Mucosa of rectum (tissue), 2 donors: ENCODE results near the gene ZNF786.
"Not testable (repeated sequence)": the region's sequence is repeated elsewhere in the genome, so short reads cannot be mapped to it uniquely, and the experiment has no call there.

ENCODE experiments used
- H3K27ac ChIP-seq, 2 donors: one replicate each; pipeline ENCODE4 v1.7.0; 2013; ENCODE audit warnings: inconsistent platforms in 2 of 2, low read depth in 2 of 2, low read length in 2 of 2
- H3K27me3 ChIP-seq, 2 donors: one replicate each; pipeline ENCODE4 v1.7.0; 2013; ENCODE audit warnings: low read length in 2 of 2; ENCODE audit not compliant: control insufficient read depth in 2 of 2, insufficient read depth in 2 of 2
- H3K36me3 ChIP-seq, 2 donors: one replicate each; pipeline ENCODE4 v1.7.0; 2013; ENCODE audit warnings: low read length in 2 of 2; ENCODE audit not compliant: control insufficient read depth in 2 of 2, insufficient read depth in 2 of 2
- H3K4me1 ChIP-seq, 2 donors: one replicate each; pipeline ENCODE4 v1.7.0; 2013; ENCODE audit warnings: low read length in 2 of 2, mild to moderate bottlenecking in 1 of 2; ENCODE audit not compliant: control insufficient read depth in 2 of 2, insufficient read depth in 2 of 2
- H3K4me3 ChIP-seq, 2 donors: one replicate each; pipeline ENCODE4 v1.7.0; 2013; ENCODE audit warnings: low read length in 2 of 2
- H3K9ac ChIP-seq, 2 donors: one replicate each; pipeline ENCODE4 v1.7.0; 2013; ENCODE audit warnings: low read length in 2 of 2, low read depth in 1 of 2, mild to moderate bottlenecking in 1 of 2
- H3K9me3 ChIP-seq, 2 donors: one replicate each; pipeline ENCODE4 v1.7.0; 2013; ENCODE audit warnings: low read length in 2 of 2; ENCODE audit not compliant: control insufficient read depth in 2 of 2
- donor health status: healthy.
- donor health status: Normal muscosa, but diverticular disease.

The ZNF786 gene

DNA sequence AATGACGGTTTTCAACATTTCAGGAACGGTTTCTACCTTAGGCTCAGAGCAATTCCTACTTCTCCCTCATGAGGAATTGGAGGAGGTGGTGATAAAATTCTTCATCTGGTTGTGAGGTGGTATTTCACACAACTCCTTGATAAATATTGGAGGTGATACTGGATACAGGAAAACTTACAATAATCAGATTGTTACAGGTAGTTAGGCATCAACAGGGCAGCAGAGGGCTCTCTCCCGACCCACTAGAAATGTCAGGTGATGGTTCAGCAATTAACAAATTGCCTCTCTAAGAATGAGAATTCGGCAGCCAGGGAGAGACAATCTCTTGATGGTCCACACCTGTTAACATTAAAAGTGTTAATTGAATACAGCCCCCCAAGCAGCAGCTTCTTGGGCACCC is 22.6 kb downstream of the ZNF786 start:
- Histone ChIP-seq H3K27ac (no peak overlapping the region), H3K4me3 (no peak overlapping the region), H3K9me3 (no peaks in the 10 kb centered on the region), H3K36me3 (peaks cover 16 to 24% of the 10 kb centered on the region in 2 donors), H3K27me3 (no peaks in the 10 kb centered on the region), H3K9ac (no peak overlapping the region), H3K4me1 (peaks cover 0 to 2% of the 10 kb centered on the region in 2 donors)

DNA sequence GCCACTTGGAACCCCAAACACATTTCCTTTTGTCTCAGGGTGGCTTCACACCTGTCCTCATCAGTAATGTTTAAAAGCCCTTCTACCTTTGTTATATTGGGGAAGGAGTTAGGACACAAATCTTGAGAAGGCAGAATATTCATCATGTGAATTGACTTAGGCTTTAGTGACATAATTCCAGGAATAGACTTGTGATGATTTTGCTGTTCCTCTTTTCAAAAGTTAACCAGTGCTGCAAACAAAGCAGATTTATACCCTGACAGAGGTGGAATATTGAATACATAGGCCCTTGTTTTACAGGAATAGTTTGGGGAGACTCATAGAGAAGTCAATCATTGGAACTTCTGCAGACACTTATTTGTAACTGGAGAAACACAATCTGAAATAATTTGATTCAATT is 27.0 kb downstream of the ZNF786 start:
- Histone ChIP-seq H3K27me3 (no peaks in the 10 kb centered on the region), H3K9ac (no peak overlapping the region), H3K36me3 (no peaks in the 10 kb centered on the region), H3K4me3 (no peak overlapping the region), H3K27ac (no peak overlapping the region), H3K4me1 (peaks cover 0 to 2% of the 10 kb centered on the region in 2 donors), H3K9me3 (no peaks in the 10 kb centered on the region)

DNA sequence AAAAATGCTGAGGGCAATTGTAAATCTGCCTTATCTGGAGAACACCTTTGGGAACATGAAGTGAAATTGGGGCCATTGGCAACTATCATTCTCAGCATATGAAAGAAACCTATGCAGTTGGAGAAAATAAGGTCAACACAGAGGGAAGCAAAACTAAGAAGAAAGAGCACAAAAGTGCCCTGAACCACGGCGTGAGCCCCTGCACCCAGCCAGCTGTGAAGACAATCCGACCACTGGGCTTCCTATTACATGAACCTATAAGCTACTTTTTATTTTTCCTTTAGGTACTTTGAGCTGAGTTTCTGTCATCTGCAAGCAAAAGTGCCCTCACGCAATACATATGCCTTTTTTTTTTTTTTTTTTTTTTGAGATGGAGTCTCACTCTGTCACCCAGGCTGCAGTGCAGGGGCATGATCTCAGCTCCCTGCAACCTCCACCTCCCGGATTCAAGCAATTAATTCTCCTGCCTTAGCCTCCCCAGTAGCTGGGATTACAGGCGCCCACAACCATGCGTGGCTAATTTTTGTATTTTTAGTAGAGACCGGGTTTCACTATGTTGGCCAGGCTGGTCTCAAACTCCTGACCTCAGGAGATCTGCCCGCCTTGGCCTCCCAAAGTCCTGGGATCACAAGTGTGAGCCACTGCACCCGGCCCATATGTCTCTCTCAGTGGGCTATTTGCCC is 28.2 kb downstream of the ZNF786 start:
- H3K36me3 ChIP-seq, H3K4me3 ChIP-seq, H3K27me3 ChIP-seq, H3K9ac ChIP-seq, H3K9me3 ChIP-seq, H3K27ac ChIP-seq, H3K4me1 ChIP-seq: not testable (repeated sequence)

DNA sequence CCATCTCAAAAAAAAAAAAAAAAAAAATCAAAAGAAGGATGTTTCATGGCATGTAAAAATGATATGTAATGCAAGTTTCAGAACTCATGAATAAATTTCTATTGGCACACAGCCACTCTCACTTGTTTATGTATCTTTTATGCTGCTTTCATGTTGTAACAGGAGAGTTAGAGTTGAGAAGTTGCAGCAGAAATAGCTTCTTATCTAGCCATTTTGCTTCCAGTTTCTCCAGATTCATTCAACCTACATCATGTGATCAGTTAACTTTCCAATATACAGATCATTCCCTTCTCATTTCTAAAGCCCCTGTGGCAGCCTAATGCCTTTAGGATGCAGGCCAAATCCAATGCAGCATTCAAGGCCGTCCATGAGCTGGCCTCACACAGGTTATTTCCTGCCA is 30.4 kb downstream of the ZNF786 start:
- Histone ChIP-seq H3K27ac (no peak overlapping the region), H3K9me3 (no peaks in the 10 kb centered on the region), H3K9ac (no peak overlapping the region), H3K36me3 (no peaks in the 10 kb centered on the region), H3K4me1 (peaks cover 0 to 2% of the 10 kb centered on the region in 2 donors), H3K4me3 (no peak overlapping the region), H3K27me3 (no peaks in the 10 kb centered on the region)

DNA sequence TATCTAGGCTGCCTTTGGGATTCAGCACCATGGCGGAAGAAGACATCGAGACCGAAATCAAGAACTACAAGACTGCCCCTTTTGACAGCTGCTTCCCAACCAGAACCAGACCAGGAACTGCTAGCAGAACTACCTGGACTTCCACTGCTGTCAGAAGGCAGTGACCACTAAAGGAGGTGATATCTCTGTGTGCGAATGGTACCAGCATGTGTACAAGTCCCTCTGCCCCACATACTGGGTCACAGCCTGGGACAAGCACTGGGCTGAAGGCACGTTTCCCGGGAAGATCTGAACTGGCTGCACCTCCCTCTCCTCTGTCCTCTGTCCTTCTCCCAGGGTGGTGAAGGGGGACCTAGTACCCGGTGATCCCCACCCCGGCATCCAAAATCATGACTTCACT is 36.6 kb downstream of the ZNF786 start:
- Histone ChIP-seq H3K9me3 (no peaks in the 10 kb centered on the region), H3K4me1 (no peaks in the 10 kb centered on the region), H3K9ac (no peak overlapping the region), H3K4me3 (no peak overlapping the region), H3K27me3 (no peaks in the 10 kb centered on the region), H3K36me3 (no peaks in the 10 kb centered on the region), H3K27ac (no peak overlapping the region)

DNA sequence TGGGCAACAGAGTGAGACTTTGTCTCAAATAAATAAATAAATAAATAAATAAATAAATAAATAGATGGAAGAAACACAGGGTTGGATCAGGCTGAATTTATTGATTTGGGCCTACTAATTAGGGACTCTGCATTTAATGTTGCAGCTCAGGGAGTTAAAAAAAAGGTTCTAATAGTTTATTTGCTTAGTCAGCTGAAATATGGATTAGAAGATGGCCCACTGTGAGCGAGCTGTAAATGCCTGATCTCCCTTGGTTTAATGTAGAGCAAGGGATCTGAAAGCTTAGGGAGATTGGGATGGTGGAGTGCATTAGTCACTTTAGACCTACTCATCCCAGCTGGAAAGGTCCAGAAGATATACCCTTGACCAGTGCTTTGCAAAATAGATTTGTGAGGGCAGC is 37.1 kb downstream of the ZNF786 start:
- Histone ChIP-seq H3K9ac (no peak overlapping the region), H3K27me3 (no peaks in the 10 kb centered on the region), H3K9me3 (no peaks in the 10 kb centered on the region), H3K36me3 (no peaks in the 10 kb centered on the region), H3K4me1 (no peaks in the 10 kb centered on the region), H3K4me3 (no peak overlapping the region), H3K27ac (no peak overlapping the region)

DNA sequence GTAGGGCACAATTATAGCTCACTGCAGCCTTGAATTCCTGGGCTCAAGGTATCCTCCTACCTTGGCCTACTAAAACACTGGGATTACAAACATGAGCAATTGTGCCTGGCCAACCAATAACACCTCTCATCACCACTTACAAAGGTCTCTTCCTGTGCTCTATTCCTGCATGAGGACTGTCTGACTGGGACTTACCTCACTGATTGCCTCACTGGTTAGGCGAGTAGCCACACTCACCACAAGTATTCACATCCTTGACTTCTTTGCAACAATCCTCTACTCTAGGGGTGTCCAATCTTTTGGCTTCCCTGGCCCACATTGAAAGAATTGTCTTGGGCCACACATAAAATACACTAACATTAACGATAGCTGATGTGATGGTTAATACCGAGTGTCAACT is 39.6 kb downstream of the ZNF786 start:
- Histone ChIP-seq H3K27me3 (no peaks in the 10 kb centered on the region), H3K4me3 (no peak overlapping the region), H3K4me1 (no peaks in the 10 kb centered on the region), H3K27ac (no peak overlapping the region), H3K9ac (no peak overlapping the region), H3K9me3 (no peaks in the 10 kb centered on the region), H3K36me3 (no peaks in the 10 kb centered on the region)

DNA sequence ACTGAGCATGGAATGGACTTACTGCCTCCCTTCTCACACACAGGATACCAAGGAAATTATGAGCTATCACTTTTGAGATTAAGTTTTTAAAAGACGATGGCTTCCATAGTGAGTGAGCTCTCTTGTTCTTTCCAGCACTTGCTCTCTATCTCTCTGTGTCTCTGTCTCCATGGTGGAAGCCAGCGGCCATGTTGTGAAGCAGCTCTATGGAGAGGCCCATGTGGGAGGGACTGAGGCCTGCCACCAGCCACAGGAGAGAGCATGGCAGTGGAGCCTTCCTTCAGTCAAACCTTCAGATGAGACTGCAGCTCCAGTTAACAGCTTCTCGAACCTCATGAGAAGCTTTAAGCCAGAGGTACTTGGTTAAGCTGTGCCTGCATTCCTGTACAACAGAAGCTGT is 41.7 kb downstream of the ZNF786 start:
- Histone ChIP-seq H3K36me3 (no peaks in the 10 kb centered on the region), H3K4me3 (no peak overlapping the region)

DNA sequence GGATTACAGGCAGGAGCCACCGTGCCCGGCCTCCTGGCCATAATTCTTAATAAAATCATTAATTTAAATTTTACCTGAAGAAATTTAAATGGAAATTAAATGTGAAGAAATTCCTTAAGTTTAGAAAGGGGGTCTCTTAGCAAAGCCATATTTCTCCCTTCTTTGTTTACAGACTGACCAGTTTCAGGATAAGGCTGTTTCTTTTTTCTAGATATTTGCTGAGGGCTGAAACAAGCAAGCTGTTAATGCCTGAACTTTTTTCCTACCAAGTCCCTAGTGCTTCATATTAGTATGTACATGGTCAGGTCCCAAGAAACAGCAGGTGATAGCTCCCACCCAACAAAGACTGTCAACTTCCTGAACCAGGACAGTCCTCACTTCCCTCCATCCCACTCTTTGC is 44.1 kb downstream of the ZNF786 start:
- Histone ChIP-seq H3K36me3 (no peaks in the 10 kb centered on the region), H3K9ac (no peak overlapping the region), H3K27me3 (no peaks in the 10 kb centered on the region), H3K4me1 (no peaks in the 10 kb centered on the region), H3K9me3 (no peaks in the 10 kb centered on the region), H3K4me3 (no peak overlapping the region), H3K27ac (no peak overlapping the region)

More for the DNA sequence above, 41.7 kb downstream of the ZNF786 start:
- H3K4me1 ChIP-seq = no peaks in the 10 kb centered on the region
- no peak overlapping the region for H3K9ac ChIP-seq
- H3K27me3 ChIP-seq = no peaks in the 10 kb centered on the region
- H3K9me3 ChIP-seq = no peaks in the 10 kb centered on the region
- no peak overlapping the region for H3K27ac ChIP-seq

DNA sequence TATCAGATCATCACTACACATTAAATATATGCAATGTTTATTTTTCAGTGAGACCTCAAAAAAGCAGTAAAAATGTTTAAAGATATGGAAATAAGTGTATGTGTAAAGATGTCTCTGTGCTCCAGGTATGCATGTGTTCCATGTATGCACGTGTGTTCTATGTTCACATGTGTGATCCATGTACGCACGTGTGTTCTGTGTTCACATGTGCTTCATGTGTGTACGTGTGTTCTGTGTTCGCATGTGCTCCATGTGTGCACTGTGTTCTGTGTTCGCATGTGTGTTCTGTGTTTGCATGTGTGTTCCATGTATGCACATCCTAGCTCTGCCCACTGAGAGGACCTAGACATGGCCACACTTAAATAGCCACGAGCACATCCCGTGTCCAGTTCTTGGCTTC is 46.6 kb downstream of the ZNF786 start:
- H3K9ac ChIP-seq = no peak overlapping the region
- no peaks in the 10 kb centered on the region for H3K9me3 ChIP-seq
- no peaks in the 10 kb centered on the region for H3K4me1 ChIP-seq
- H3K27me3 ChIP-seq = no peaks in the 10 kb centered on the region
- no peak overlapping the region for H3K27ac ChIP-seq
- no peaks in the 10 kb centered on the region for H3K36me3 ChIP-seq
- H3K4me3 ChIP-seq = no peak overlapping the region

DNA sequence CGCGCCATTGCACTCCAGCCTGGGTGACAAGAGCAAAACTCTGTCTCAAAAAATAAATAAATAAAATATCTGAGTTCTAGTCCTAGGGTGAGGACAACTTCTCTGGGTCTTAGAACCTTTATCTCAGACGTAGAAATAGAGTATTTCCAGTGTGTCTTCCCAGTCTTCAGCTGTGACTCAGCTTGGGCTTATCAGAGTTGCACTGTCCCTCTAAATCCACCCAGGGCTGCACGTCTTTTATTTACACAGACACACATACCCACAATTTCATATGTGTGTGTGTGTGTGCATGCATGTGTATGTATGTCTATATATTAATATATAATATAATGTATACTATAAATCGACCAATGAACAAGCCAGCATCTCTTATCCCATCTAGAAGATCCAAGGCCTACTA is 49.2 kb downstream of the ZNF786 start:
- no peaks in the 10 kb centered on the region for H3K27me3 ChIP-seq

More for the DNA sequence above, 49.2 kb downstream of the ZNF786 start:
- no peak overlapping the region for H3K4me3 ChIP-seq
- H3K36me3 ChIP-seq = no peaks in the 10 kb centered on the region
- H3K9me3 ChIP-seq = peaks cover 0 to 4% of the 10 kb centered on the region in 2 donors
- no peaks in the 10 kb centered on the region for H3K4me1 ChIP-seq
- no peak overlapping the region for H3K27ac ChIP-seq
- H3K9ac ChIP-seq = no peak overlapping the region
